GM19043 (cell line): ENCODE measurements around the gene SLC29A1.

Experiments used
- ATAC-seq: cut with Tn5 transposase; IDR thresholded peaks from one replicate; pipeline ENCODE4 v1.9.1; 2021; ENCODE audit warnings: low read depth; ENCODE audit not compliant: unreplicated experiment

Gene SLC29A1

GRCh38 chr6:44251576-44252524, 28.5 kb downstream of the SLC29A1 start:
- ATAC-seq: no peak

- ATAC-seq: no peak
These were observed 30.1 kb downstream of the SLC29A1 start for GRCh38 chr6:44253307-44254101.

- no peak for ATAC-seq
These were observed 31.1 kb downstream of the SLC29A1 start for GRCh38 chr6:44254191-44255104.

DNA sequence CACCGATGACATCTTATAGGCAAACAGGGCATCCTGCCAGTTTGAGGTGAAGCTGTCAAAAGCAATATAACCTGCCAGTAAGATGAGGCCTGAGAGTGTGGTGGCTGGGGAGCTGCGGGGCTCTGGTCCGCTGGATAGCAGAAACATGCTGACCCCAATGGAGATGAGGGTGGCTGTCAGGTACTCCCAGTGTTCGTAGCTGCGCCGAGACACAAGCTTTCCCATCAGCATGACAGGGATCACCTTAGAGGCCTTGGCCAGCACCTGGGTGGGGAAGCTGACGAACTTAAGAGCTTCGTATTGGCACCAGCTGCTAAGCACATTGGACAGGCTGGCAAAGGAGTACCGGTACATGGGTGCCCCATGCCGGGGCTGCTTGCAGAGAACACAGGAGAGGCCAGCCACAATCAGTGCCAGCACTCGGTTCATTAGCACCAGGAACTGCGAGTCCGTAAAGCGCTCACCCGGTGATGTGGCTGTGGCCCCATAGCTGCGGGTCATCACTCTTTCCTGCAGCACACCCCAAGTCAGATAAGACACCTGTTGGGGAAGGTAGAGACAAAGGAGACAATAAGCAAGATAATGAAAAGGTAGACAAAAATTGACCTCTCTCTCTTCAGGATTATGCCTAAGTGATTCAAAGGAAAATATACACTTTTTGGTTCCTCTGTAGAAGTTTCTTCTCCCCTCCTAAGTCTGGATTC, 31.9 kb downstream of the SLC29A1 start:
- no peak for ATAC-seq

DNA sequence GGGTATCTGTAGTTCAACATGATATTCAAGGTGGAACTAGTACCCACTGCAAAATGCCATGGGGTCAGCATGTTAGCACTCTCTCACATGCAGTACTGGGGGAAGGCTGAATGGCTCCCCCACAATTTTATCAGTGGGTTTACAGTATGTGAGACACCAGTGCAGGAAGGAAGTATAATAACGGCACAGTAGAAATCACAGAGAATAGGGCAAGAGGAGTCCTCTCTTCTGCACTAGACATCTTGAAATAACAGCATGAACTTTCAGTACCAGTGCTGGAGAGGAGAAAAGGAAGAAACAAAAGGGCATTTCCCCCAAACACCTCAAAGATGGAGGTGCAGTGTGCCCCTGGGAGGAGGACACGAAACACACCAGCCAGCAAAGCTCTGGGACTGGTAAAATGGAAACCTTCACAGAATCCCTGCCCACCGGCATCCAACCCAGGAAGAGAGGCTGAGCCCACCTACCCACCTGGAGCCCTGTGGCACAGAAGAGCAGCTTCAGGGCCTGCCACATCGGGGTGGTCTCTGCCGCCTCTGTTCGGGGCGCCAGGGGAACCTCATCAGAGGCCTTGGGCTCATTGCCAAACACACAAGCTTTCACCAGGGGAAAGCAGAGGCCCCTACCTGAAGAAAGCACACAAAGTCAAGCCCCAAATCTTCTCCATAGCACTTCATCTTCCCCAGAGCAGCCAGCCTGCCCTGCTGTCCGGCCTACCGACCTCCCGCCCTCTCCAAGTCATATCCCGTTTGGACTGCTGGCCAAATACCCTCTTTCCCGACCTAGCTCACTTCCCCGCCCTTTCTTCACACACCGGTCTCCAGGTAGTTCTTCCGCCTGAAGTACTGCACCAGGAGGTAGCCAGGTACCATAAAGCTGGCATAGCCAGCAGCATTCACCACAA, 32.7 kb downstream of the SLC29A1 start:
- ATAC-seq: no peak

DNA sequence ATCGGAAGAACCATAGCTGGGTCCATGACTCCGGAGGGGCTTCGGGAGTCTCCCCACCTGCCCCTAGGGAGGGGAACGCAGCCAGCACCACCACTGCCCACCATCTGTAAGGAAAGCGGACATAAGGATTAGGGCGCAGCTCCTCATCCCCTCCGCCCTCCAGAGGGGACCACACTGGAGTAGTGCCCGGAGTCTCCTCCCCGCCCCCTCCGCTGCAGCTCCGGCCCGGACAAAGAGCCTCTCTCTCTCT, 33.3 kb downstream of the SLC29A1 start:
- ATAC-seq: no peak

DNA sequence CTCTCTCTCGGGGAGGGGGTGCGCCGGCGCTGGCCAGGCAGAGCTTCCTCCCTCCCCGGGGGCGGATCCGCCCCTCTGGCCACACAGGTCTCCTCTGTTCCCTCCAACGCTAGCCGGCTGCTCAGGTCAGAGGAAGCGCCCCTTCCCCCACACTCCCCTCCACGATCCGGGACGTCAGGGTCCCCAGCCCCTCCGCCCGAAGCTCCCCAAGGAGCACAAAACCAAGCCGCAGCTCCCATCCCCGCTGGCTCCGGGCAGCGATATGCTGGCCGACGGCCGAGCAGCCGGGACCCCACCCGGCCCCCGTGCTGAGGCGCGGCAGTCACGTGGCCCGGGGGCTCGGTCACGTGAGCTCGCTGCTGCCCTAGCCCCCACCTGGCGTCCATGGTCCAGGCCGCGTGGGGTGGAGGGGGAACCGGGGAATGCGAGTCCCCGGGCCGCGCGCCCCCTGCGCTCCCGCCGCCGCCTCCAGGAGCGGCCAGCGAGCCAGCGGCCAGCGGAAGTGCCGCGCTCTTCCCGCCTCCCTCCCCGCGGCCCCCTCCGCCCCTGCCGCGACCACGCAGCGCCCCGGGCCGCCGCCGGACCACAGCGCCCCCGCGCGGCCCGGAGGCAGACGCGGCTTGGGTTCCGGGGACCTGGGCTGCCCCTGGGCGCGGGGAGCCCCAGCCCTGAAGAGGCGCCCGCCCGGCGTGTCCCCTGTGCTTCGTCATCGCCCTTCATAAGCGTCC, 33.8 kb downstream of the SLC29A1 start, which contains the start of gene SLC35B2:
Gene SLC35B2, minus strand, starts transcription at position 504 of the 728 bp plus-strand sequence. Its CDS starts 118 bp downstream, at position 386.
- ATAC-seq: peak; percentile 55

GRCh38 chr6:44257753-44258324, 34.4 kb downstream of the SLC29A1 start:
- ATAC-seq: peak; percentile 9

DNA sequence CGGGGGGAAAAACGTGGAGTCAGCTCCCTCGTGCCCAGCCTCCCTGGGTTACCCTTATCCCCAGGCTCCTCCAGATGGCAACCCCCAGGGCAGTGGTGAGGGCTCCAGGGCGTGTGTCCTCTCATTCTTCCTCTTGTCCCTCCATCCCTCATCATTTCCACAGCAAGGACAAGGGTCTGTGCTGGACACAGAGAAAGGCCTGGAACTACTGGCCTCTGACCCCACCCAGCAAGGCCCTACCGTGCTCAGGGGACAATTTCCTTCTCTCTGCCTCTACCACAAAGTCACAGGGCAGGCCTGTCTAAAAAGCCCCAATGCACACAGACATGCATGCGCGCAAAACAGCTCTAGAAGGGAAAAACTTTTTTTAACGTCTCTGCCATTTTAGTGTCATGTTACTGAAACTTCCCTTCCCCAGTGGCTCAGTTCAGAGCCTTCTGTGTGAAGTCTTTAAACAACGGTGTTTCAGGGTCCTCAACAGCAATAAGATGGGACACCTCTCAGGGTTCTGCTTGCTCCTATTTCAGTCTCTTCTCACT, 35.0 kb downstream of the SLC29A1 start:
- no peak for ATAC-seq

DNA sequence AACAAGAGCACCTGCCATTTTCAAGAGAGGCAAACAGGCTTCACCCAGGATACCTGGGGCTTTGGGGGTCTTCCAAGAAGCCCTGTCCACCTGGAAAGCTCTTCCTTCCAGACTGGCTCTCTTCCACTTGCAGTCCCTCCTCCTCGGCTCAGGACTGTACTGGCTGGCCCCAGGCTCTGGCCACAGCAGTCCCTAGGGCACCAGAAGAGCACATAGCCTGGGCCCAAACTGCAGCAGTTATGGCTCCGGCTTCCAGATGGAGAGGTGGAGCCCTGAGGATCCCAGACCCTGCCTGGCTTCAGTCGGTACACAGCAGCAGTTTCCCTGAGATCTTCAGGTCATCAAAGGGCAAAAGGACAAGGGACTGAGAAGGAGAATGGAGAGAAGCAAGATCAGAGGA, 35.5 kb downstream of the SLC29A1 start:
- no peak for ATAC-seq

GRCh38 chr6:44260011-44260410, 36.6 kb downstream of the SLC29A1 start:
- ATAC-seq: no peak

GRCh38 chr6:44260451-44261297, 37.3 kb downstream of the SLC29A1 start:
- no peak for ATAC-seq

DNA sequence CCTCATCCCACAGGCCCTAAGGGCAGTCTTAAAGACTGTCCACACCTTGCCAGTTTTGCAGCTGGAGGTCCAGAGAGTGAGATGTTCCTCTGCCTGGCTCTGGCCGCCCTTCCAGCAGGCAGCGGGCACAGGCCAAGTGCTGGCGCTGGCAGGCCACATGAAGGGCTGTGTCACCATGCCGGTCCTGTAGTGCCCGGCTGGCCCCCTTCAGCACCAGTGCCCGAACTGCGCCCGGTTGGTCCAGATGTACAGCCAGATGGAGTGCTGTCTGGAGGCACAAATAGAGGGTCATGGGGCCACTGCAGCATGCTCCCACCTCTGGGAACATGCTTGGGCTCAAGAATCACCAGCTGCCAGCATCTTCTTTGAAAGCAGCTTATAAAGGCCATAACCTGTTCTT, 38.2 kb downstream of the SLC29A1 start:
- ATAC-seq: no peak

DNA sequence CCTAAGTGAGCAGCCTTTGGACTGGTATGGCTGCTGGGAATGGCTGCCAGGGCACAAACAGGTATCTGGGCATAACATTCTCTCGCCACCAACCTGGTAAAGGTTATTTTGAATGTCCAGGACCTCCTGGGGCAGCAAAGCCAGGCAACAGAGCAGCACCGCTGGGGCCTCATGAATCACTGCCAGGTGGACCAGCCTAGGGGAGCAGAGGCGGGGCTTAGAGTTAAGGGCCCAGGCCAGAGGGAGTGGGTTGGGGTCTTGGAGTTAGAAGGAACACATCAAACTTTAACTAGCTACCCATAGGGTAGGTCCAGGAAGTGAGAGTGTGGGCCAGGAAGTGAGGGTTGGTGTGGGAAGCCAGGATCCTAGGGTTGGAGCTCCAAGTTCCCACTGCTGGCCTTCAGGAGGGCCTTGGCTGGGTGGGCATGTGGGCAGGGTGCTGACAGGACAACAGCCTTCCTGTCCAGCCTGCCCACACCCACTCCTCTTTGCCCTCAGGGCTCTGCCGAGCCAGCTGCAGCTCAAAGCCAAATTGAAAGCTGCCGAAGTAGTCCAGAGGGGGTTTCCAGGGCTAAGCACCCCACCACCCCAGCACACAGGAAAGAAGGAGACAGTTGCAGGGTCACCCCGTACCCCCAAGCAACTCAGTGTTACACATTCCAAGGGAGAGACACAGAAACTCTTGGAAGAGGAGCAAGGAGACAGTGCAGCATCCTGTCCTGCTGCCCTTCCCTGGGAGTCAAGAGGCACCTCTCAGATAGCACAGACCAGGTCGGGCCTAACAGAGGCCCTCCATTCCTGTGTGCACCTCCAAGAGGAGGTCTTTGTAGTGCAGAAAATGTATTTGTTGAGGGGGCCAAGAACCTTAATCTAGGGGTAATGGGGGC, 39.3 kb downstream of the SLC29A1 start:
- ATAC-seq: no peak

- no peak for ATAC-seq
These were observed 40.1 kb downstream of the SLC29A1 start for GRCh38 chr6:44263354-44264100.
